Gastroesophageal sphincter (tissue), 3 donors: ENCODE results near the gene VWCE.

Source experiments
- POLR2A ChIP-seq, 2 donors: fragments of 450-650 bp; IDR thresholded peaks; one replicate each; pipeline ENCODE4 v1.6.1; 2017; ENCODE audit warnings: antibody characterized with exemption in 2 of 2, mild to moderate bottlenecking in 2 of 2, moderate library complexity in 1 of 2
- TF ChIP-seq, protein P1 (sequence below), 4 experiments: fragments of 200-600 bp in 2 of 4; fragments of 450-650 bp in 2 of 4; sonication (generic) in 1 of 4; IDR thresholded peaks; one replicate each; pipeline ENCODE4 v1.5.1; 2017 to 2019; ENCODE audit warnings: antibody characterized with exemption in 4 of 4, mild to moderate bottlenecking in 2 of 4, moderate library complexity in 2 of 4

- TF ChIP-seq, protein P1, sequence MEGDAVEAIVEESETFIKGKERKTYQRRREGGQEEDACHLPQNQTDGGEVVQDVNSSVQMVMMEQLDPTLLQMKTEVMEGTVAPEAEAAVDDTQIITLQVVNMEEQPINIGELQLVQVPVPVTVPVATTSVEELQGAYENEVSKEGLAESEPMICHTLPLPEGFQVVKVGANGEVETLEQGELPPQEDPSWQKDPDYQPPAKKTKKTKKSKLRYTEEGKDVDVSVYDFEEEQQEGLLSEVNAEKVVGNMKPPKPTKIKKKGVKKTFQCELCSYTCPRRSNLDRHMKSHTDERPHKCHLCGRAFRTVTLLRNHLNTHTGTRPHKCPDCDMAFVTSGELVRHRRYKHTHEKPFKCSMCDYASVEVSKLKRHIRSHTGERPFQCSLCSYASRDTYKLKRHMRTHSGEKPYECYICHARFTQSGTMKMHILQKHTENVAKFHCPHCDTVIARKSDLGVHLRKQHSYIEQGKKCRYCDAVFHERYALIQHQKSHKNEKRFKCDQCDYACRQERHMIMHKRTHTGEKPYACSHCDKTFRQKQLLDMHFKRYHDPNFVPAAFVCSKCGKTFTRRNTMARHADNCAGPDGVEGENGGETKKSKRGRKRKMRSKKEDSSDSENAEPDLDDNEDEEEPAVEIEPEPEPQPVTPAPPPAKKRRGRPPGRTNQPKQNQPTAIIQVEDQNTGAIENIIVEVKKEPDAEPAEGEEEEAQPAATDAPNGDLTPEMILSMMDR (IDR thresholded peaks at IDR 0.05), result no peak
- TF ChIP-seq POLR2A (IDR thresholded peaks at IDR 0.05), result no peak
Measured at GRCh38 chr11:61342207-61342803, 47.2 kb upstream of the VWCE start.
